Stimulated activated CD4-positive, alpha-beta T cell treated with anti-CD3 and anti-CD28 coated beads, Interleukin-12 subunit alpha, Interleukin-12 subunit beta, amount 100 ng/mL, for 4 hours (primary cell): Measurements from ENCODE around the gene TRMT112.

Experiments used
- DNase-seq: peaks from one replicate; pipeline ENCODE4 v3.0.0-alpha.2; 2020

Gene TRMT112

DNA sequence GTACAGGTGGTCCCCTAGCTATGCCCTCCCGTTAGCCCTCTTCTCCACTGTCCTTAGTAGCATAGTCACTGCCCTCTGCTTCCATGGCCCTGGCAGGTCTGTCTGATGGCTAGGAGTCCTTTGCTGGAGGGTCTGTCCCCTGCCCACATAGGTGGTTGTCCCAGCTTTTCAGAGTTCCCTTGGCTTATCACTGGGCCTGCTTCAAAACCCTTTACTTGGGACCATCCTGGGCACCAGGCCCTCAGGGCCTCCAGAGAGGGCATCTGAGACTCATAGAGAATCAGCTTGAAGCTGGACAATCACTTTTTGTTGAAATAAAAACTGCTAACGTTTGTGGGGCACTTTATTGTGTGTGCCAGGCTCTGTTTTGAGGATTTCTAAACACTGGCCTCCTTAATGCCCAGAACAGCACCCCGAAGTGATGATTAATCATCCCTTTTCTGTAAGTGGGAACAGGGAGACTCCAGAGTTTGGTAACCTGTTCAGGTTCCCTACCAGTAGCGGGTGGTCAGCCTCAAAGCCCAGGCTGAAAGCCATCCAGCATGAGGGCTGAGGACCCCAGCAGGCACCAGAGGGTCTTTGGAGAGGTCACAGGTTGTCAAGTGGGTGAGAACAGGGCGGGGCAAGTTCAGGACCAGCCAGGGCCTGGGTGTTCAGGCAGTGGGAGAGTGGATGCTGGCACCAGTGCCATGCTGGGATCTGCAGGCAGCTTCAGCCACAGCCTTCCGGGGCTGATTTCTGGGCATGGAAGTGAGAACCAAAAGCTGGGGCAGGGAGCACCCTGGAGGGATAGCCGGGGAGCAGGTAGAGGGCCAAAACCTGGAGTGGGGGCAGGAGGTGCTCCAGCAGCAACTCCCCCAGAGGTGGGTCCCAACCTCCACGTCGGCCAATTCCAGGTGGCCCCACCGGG lies 26.8 kb downstream of the TRMT112 start:
- DNase-seq, result no peak

DNA sequence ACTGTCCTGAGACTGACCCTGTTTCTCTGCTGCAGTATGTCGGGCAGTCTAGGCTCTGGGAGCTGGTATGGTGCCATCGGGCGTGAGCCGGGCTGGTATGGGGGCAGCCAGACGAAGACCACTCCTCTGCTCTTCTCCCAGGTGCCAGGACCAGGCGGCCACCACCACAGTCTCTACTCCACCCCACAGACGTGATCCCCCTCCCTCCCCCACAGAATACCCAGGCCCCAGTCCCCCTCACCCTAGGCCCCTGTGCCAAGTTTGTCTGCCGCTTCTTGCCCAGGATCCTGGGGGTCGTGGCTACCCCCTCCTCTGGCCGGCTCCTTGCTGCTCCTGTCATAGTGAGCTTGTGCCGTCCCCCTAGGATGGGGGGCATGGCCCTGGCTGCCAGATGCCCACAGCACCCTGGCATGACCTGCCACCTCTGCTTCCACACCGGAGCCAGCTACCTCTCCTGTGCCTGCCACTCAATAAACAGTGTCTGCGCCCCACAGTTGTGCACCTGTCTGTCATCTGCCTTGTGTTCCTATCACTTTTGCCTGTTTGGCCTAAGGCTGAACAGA lies 28.3 kb downstream of the TRMT112 start:
- no peak for DNase-seq

DNA sequence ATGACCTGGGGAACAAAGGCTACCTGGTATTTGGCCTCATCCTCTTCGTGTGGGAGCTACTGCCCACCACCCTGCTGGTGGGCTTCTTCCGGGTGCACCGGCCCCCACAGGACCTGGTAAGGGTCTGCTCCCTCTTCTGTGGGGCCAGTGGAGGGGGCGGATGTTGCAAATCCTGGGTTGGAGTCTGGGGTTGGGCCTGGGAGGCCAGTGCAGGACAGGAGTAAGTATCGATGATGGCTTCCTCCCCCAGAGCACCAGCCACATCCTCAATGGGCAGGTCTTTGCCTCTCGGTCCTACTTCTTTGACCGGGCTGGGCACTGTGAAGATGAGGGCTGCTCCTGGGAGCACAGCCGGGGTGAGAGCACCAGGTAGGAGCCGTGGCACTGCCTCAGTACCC lies 29.0 kb downstream of the TRMT112 start:
- DNase-seq, result no peak

DNA sequence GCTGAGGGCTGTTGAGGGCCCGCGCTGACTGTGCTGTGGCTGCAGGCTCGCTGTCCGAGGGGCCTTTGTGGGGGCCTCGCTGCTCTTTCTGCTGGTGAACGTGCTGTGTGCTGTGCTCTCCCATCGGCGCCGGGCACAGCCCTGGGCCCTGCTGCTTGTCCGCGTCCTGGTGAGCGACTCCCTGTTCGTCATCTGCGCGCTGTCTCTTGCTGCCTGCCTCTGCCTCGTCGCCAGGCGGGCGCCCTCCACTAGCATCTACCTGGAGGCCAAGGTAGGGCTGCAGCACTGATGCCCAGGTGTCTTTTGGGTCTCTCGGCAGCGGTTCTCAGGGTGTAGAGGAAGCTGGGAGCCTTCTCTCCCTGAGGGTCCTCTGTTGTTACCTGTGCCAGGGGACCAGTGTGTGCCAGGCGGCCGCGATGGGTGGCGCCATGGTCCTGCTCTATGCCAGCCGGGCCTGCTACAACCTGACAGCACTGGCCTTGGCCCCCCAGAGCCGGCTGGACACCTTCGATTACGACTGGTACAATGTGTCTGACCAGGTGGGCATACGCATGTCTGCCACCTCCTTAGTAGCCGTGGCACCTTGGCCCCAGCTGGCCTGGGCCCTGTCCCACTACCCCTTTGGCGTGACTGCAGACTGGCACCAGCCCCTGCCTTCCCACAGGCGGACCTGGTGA lies 29.5 kb downstream of the TRMT112 start:
- DNase-seq, result no peak

DNA sequence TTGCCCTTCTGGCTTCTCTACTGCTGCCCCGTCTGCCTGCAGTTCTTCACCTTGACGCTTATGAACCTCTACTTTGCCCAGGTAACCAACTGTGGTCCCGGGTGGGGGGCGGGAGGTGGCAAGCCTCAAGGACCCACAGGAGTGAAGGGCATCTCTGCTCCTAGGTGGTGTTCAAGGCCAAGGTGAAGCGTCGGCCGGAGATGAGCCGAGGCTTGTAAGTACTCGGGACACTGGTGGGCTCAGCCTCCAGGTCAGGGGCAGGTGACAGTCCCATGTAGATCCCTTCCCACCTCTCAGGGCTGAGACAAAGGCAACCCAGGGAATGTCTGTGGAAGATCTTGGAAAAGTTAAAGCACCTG lies 30.6 kb downstream of the TRMT112 start:
- no peak for DNase-seq

DNA sequence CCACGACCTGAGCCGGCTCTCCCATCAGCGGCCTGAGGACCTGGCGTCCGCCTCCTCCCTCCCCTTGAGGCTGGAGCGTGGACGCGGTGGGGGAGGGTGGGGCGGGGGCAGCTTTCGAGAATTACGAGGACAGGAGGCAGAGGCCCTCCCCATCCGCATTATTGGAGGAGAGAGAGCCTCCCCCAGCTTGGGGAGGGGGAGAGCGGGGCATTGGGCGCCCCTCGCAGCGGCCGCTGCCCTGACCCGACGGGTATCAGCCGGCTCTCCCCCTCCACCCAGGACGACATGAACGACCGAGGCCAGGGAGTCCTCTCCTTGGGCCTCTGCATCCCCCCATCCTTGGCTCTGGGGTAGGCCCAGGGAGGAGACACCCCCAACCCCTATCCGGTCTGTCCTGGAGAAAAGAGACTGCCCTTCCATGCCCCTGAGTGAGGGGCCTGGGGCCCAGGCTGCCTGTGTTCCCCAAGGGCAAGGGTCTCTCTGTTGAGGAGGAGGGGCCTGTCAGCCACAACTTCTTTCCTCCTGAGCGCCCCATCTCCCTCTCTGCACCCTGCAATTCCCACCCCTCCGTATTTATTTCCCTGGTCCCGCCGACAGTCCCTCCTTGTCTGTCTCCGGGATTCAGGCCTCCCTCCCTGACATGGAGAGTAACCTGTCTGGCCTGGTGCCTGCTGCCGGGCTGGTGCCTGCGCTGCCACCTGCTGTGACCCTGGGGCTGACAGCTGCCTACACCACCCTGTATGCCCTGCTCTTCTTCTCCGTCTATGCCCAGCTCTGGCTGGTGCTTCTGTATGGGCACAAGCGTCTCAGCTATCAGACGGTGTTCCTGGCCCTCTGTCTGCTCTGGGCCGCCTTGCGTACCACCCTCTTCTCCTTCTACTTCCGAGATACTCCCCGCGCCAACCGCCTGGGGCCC lies 31.2 kb downstream of the TRMT112 start:
- no peak for DNase-seq

DNA sequence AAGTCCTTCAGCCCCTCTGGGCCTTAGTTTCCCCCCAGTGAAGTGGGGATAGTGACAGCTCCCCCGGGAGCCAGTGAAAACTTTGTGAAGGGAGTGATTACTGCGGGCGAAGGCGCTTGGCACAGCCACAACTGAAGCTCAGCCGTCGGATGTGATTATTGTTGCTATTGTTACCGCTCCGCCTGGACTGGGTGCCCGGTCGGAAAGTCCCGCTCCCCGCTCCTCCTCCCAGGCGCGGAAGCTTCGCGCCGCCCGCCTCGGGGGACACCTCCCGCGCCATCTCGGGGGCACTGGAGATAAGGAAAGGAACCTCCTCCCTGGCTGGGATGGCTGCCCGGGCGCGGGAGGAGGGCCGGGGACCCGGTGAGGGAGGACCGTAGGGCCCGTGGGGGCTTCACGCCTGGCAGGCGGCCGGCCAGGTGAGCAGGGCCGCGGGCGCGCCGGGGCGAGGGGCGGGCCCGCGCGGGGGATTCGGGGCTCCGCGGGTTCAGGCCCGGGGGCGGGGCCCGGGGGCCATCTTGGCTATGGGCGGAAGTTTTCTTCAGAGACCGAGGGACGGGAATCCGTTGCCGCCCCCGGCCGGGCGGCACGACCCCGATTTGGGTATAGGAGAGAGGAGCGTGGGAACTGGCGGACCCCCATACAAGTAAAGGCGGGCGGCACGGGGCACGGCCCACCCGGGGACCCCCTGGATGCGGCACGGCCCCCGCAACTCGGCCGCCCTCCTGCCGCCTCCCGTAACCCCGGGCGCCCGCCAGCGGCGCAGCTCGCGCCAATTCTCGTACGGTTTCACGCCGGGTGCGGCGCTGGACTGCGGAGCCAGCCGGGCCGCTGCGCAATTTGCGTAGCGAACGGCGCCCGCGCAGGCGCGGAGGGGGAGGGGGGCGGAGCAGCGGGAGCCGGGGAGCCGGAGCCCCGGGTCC lies 32.1 kb downstream of the TRMT112 start, which contains the start of gene GPR137:
TSS of gene GPR137 (plus strand) at position 887 of the 923 bp plus-strand sequence. CDS start 677 bp downstream, outside the sequence.
- DNase-seq, result peak; percentile 89

DNA sequence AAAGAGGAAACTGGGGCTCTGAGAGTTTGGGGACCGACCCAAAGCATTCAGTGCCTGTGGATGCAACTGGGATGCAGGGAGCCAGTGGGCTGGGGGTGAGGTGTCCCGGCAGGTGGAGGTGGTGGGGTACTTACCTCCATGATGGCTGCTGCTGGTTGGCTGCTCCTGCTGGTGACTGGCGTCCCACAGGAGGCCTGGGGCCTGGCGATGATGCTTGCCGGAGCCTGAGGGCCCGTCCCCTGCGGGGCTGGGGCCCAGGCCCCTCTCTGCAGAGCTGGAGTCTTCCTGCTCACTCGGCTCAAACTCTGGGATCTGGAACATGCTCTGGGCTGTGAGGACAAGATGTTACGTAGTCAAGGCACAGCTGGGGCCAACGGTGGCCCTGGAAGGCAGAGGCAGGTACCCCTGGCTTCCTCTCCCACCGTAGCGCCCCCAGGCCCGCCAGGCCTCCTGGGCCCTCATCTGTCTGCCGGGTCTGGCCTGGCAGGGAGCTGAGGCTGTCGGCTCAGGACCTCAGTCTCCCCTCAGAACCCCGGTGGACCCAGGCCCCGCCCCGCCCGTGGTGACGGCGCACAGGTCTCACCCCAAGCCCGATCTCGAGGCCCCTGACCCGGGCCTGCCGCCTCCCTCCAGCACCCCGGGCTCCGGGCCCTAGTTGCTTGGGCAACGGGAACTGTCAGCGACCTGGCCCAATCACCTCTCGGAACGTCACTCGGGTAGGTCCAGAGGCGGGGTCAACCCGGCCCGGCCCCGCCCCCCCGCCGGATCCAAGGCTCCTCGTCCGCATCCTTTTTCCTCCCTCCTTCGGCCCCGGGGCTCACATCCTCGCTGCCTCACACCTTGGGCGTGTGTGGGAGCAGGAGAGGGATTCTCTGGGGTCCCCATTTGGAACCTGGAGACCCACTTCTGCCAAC lies 33.1 kb downstream of the TRMT112 start, which contains the start of gene BAD:
TSS of gene BAD (minus strand) at position 618 of the 914 bp plus-strand sequence. CDS start at position 321, 297 bp downstream.
- peak; percentile 92 for DNase-seq

DNA sequence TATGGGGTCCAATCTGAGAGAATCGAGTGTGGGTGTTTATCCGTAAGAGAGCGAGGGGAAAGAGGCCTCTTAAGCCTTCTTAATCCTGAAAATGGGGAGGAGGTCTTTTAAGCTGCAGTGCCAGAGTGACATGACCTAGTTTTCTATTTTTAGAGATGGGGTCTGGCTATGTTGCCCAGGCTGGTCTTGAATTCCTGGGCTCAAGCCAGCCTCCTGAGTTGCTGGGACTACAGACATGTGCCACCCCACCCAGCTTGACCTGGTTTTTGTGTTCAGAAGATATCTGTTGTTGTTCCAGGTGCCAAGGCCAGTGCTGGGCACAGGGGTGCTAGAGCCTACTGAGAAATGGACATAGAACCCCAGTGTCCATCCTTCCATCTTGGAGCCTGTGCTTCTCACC lies 34.3 kb downstream of the TRMT112 start:
- DNase-seq, result no peak

DNA sequence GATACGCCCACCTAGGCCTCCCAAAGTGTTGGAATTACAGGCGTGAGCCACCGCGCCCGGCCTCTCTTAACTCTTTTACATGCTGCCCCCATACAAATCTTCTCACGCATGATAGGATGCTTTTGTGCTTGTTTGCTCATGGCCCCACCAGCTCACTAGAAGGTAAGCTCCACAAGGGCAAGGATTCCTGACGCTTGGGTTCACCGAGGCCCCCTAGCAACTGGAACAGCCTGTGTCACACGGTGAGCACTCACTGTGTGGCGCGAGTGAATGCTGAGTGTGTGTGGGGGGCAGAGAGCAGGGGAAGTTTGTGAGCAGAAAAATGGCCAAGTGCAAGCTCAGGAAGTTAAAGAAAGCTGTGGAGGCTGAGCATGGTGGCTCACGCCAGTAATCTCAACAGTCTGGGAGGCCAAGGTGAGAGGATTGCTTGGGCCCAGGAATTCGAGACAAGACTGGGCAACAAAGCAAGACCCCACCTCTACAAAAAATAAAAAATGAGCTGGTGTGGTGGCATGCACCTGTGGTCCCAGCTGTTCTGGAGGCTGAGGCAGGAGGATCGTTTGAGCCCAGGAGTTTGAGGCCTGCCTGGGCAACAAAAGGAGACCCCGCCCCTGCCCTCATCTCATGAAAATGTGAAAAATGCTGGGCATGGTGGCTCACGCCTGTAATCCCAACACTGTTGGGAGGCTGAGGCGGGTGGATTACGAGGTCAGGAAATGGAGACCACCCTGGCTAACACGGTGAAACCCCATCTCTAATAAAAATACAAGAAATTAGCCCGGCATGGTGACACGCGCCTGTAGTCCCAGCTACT lies 35.2 kb downstream of the TRMT112 start:
- DNase-seq, result no peak

DNA sequence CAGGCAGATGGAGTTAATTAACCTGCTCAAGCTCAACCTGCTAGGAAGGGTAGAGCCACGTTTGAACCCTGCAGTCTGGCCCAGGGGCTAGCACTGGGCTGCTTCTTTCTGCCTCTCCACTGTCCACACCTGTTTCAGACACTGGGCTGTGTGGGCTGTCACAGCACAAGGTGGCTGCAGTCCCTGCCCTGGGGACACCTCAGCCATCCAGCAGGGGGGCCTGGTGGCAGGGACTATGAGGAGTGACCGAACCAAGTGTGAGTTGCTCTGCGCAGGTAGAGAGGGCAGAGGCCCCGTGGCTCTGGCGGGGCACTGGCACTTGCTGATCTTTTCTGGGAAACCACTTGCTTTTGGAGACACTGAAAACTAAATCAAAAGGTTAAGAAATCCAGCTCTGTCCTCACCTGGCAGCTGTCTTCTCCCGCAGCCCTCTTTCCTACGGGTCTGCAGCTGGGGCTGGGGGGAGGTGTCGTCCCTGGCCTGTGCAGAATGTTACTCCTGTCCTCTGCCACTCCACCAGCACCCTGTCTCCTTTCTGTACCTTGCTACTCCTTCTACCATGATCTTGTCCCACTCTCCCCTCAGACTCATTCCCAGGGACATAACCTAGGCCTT lies 38.7 kb downstream of the TRMT112 start:
- no peak for DNase-seq

DNA sequence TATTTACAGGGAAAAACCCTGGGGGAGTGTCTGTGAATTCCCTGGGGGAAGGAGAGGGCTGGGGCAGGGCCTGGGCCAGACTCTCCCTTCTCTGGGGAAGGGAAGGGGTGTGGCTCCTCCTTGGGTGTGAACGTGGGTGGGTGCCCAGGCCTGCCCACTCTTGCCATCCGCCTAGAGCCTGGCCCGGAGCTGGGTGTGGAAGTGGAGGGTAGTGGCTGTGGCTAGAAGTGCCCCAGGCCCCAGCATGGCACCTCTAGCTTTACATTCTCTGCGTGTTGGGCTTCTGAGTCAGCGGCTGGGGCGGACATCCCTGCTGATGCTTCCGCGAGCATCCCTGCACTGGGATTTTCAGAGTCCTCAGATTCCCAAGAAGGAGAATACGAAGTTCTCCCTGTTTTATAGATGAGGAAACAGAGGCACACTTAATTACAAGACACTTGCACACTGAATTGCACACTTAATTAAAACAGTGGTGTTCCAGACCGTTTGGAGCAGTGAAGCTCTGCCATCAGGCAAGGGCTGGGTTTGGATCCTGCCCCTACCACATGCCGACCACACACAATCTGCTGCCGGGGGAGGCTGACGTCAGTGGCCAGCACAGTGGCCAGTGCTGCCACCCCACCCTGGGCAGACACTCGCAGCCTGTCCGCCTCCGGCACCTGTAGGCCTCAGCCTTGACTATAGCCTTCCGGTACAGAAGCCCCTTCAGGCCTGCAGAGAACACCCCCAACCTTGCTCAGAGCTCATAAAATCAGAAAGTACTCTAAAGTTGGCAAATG lies 40.5 kb downstream of the TRMT112 start:
- DNase-seq, result no peak

DNA sequence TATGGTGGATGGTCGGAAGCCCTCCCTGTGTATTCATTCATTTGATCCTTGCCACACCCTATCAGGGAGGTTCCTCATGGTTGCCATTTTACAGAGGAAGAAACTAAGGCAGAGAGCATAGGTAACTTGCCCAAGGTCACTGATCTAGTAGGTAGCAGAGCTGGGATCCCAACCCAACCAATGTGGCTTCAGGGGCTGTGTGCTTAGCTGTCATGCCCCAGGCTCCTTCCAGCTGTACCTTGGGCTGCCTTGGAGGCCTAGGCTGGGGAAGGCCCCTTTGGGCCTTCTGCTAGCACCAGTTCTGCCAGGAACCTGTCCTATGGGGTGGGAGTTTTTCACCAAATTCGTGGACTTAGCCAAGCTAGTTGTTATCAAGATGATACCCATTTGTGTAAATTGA lies 41.5 kb downstream of the TRMT112 start:
- DNase-seq, result no peak

DNA sequence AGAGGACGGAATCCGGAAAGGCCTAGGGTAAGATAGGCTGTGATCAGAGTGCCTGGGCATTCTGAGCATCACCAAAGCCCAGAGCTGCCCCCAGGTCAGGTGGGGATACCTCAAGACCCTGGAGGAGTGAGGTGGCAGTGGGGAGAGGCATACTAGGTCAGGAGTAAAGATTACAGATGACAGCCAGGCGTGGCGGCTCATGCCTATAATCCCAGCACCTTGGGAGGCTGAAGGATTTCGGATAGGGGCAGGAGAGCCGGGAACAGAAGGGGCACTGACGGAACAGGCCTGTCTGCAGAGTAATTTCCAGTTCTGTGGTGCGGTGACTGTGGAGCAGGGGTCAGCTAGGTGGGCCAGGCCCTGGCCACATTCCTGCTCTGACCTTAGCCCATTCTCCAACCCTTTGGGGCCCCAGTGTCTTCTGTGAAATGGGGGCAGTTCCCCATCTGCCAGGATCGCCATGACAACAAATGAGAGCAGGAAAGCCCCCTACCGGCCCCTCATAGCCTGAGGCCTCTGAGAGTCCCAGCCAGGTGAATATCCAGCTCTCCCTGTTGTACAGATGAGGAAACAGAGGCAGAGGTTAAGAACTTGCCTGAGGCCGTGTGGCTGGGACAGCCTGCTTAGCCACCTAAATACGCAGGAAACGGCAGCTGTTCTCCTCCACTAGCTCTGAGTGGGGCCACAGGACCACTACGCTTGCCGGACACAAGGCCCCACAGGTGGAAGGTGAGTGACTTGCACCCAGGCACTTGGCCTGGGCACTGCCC lies 42.1 kb downstream of the TRMT112 start:
- DNase-seq, result no peak

DNA sequence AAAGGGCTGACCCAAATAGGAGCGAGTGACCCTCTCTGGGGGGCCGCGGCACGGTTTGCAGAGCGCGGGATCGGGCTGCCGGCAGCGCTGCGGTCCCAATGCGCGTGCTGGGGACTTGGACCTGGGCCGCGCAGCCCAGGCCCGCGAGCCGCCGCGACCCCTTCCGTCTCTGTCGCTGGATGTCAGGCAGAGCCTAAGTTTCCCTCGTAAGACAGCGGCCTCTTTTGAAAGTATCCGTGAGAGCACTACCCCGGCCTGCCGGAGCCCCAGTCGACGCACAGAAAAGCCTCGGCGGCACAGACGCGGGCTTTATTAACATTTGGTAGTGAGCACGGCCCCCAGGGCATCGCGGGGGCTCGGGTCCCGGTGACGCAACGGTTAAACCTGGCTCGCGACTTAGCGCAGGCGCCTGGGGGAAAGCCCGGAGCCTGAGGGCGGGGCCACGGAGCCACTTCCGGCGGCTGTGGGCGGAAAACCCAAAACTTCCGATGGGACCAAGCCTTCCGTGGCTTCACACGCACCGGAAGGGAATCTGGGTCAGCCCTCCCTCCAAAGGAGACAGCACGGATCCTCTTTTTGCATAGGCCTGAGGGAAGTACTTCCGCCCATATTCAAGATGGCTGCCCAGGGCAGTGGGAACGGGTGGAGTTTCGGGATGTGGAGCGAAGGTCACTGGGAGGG lies 47.7 kb downstream of the TRMT112 start:
- peak; percentile 97 for DNase-seq

DNA sequence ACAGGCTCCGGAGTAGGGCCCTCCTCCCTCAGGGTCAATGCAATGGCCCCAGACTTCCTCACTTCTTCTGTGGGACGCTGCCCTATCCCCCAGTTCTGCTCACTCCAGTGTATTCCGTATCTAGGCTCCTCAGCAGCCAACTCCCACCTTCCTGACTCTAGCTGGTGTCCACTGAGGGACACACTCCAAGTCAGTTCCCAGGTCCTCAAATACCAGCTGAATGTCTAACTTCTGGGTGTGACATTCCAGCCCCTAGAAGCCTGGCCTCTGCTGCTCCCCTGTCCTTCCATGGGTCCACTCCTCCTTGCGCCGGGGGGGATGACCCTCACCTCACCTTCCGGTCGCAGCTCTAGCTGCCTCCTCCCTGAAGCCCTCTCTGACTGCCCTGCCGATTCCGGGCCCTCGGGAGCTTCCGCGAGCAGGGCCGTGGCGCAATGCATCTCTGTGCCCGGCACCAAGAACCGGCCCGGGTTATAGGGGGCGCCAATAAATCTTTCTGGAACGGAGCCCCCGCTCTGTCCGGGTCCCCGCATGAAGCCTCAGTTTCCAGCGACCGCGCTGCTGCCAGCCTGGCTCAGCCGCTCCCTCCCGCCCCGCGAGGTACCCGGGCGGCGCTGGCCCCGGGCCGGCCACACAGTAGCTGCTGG lies 48.3 kb downstream of the TRMT112 start:
- peak; percentile 53 for DNase-seq
